Measurements from ENCODE around the gene JUND.

The JUND gene

GRCh38 chr19:18289471-18290301 is 8.3 kb upstream of the JUND start:
- DNase-seq: no peak

- no peak for DNase-seq
These were observed 6.7 kb upstream of the JUND start for GRCh38 chr19:18287836-18288772.

GRCh38 chr19:18286973-18287635 is 5.7 kb upstream of the JUND start:
- DNase-seq: no peak

GRCh38 chr19:18284712-18285360 is 3.4 kb upstream of the JUND start:
- DNase-seq: peak; percentile 38

GRCh38 chr19:18283338-18283737 is 1.9 kb upstream of the JUND start:
- no peak for DNase-seq

GRCh38 chr19:18282788-18283141 is 1.3 kb upstream of the JUND start:
- peak; percentile 73 for DNase-seq

- DNase-seq: no peak
These were observed 782 bp upstream of the JUND start for GRCh38 chr19:18282021-18282787.

GRCh38 chr19:18280247-18281081 is 958 bp downstream of the JUND start:
- DNase-seq: peak; percentile 85

GRCh38 chr19:18279516-18280246 is 1.7 kb downstream of the JUND start:
- DNase-seq: peak; percentile 97

GRCh38 chr19:18279266-18279515 is 2.2 kb downstream of the JUND start:
- no peak for DNase-seq

GRCh38 chr19:18278521-18279265 is 2.7 kb downstream of the JUND start:
- DNase-seq: peak; percentile 61

- DNase-seq: peak; percentile 35
These were observed 6.6 kb downstream of the JUND start for GRCh38 chr19:18274781-18275356.

- no peak for DNase-seq
These were observed 7.1 kb downstream of the JUND start, which contains the start of gene IQCN for GRCh38 chr19:18274219-18274780. IQCN (minus strand) TSS chr19:18274452; CDS start chr19:18269478, 4,974 bp downstream.

GRCh38 chr19:18273561-18274218 is 7.7 kb downstream of the JUND start:
- DNase-seq: no peak

GRCh38 chr19:18271433-18271841 is 10.0 kb downstream of the JUND start:
- DNase-seq: no peak

- no peak for DNase-seq
These were observed 11.1 kb downstream of the JUND start for GRCh38 chr19:18270326-18270725.

- DNase-seq: no peak
These were observed 12.2 kb downstream of the JUND start for GRCh38 chr19:18269070-18269723.
